Cardiac fibroblast (primary cell): ENCODE measurements around the gene RNF175.
A peak's percentile ranks its signal among the peaks of the same experiment; 100 is the strongest.
"Not testable (repeated sequence)": the region's sequence is repeated elsewhere in the genome, so short reads cannot be mapped to it uniquely, and the experiment has no call there.

Experiments used
- DNase-seq, 2 donors: peaks; one replicate each; pipeline versions ENCODE4 v3.0.0 to v3.0.0-alpha.2; 2010; ENCODE audit warnings: low read depth in 2 of 2
- H3K4me3 ChIP-seq, 2 donors: replicated peaks in 1 of 2; 1 replicate in 1 of 2; 2 replicates in 1 of 2; pipeline ENCODE4 v1.5.1; 2011; ENCODE audit warnings: low read depth in 2 of 2, low read length in 2 of 2, mild to moderate bottlenecking in 2 of 2, moderate library complexity in 1 of 2
- TF ChIP-seq, protein P1 (sequence below): IDR thresholded peaks from one replicate; pipeline ENCODE4 v1.5.1; 2011; ENCODE audit warnings: low read depth, mild to moderate bottlenecking, low read length, inconsistent platforms

Gene RNF175

DNA sequence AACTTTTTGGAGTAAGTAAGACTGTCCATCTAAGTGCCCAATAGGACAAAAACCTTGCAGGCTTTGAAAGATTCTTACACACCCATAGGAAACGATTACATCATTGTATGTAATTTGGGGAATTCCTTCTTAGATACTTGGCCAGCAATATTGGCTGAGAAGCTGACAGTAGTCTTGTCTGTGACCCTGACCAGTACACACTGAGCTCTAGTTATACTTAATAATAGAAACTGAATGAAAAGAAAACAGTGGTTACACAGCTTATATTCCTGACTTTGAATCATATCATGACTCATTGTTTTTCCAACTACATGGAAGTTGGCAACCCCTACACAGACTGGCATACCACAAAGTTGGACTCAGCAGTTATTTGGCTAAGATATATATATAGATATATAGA is 82.8 kb downstream of the RNF175 start:
- TF ChIP-seq, protein P1, sequence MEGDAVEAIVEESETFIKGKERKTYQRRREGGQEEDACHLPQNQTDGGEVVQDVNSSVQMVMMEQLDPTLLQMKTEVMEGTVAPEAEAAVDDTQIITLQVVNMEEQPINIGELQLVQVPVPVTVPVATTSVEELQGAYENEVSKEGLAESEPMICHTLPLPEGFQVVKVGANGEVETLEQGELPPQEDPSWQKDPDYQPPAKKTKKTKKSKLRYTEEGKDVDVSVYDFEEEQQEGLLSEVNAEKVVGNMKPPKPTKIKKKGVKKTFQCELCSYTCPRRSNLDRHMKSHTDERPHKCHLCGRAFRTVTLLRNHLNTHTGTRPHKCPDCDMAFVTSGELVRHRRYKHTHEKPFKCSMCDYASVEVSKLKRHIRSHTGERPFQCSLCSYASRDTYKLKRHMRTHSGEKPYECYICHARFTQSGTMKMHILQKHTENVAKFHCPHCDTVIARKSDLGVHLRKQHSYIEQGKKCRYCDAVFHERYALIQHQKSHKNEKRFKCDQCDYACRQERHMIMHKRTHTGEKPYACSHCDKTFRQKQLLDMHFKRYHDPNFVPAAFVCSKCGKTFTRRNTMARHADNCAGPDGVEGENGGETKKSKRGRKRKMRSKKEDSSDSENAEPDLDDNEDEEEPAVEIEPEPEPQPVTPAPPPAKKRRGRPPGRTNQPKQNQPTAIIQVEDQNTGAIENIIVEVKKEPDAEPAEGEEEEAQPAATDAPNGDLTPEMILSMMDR: no peak
- H3K4me3 ChIP-seq: no peak overlapping the region
- peak; percentile 77 to 96 for DNase-seq

DNA sequence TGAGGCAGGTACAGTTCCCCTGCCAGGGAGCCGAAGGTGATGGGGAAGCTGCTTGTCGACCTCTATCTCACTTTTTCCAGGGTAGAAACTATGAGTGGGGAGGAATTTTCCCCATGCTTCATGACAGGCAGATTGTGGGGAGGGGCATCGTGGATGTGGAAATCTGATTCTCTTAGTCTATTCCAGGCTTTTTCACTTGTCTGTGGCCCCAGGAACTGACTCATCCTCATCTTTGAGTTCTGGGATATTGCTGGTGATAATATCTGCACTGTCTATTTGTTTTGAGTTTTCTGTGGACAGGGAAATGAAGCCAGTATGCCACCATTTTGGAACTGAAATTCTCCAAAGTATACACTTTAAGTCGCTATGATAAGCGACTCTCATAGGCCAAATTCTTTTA is 83.3 kb downstream of the RNF175 start:
- TF ChIP-seq, protein P1: no peak
- DNase-seq: peak in 1 of 2 donors; percentile 65
- H3K4me3 ChIP-seq: no peak overlapping the region

DNA sequence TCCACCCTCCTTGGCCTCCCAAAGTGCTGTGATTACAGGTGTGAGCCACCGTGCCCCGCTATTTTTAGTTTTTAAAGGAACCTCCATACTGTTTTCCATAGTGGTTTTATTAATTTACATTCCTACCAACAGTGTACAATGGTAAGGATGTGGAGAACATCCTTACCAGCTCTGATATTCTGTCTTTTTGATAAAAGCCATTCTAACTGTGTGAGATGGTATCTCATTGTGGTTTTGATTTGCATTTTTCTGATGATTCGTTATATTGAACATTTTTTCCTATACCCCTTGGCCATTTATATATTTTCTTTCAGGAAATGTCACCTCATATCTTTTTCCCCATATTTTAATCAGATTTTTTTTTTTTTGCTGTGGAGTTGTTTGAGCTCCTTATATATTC is 90.0 kb downstream of the RNF175 start:
- TF ChIP-seq, protein P1: no peak
- no peak overlapping the region for H3K4me3 ChIP-seq
- DNase-seq: no peak

DNA sequence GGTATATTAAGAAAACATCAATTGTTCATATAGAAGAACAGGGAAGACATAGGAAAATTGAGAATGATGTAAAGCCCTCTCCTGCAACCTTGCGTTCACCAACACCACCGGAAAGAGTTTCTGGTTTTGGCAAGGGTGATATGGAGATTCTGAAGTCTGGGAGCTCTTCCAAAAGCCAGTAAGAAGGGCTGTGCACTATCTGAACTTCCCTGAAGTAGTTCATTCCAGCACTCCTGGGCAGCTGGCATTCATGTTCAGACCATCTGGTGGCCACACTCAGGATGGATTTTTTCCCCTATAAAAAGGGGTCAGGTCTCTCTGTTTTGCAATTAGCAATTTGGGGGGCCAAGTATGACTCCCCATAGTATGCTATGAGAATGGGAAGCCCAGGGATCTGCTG is 91.2 kb downstream of the RNF175 start:
- DNase-seq: peak in 1 of 2 donors; percentile 52
- no peak overlapping the region for H3K4me3 ChIP-seq
- TF ChIP-seq, protein P1: no peak

DNA sequence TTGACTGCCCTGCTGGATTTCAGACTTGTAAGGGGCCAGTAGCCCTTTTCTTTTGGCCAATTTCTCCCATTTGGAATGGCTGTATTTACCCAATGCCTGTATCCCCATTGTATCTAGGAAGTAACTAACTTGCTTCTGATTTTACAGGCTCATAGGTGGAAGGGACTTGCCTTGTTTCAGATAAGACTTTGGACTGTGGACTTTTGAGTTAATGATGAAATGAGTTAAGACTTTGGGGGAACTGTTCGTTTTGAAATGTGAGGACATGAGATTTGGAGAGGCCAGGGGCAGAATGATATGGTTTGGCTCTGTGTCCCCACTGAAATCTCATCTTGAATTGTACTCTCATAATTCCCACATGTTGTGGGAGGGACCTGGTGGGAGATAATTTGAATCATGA is 93.3 kb downstream of the RNF175 start:
- not testable (repeated sequence) for DNase-seq, H3K4me3 ChIP-seq

DNA sequence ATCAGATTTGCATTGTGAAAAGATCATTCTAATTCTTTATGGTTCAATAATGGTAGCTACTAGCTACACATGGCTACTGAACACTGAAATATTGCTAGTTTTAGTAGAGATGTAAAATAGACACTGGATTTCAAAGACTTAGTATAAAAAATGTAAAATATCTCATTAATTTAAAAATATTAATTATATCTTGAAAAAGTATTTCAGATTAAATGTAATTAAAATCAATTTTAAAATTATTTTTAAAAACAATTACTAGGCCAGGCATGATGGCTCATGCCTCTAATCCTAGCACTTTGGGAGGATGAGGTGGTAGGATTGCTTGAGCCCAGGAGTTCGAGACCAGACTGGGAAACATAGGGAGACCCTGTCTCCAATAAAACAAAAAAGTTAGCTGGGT is 96.2 kb downstream of the RNF175 start:
- H3K4me3 ChIP-seq: no peak overlapping the region
- TF ChIP-seq, protein P1: no peak
- DNase-seq: no peak

DNA sequence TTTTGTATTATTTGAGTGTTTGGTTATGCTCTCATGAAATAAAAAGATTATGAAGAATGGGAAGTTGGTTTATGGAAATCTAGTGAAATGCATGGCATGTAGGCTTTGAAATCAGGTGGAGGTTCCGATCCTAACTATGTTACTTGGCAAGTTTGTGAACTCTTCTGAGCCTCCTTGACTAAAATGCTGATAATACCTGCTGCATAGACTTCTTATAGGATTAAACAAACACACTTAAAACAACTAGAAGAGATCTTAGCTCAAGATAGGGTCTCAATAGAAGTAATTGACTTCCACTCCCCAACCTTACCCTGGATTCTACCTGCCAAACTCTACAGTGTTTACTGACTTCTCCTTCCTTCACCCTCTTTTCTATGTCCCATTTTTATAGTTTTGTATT is 97.9 kb downstream of the RNF175 start:
- TF ChIP-seq, protein P1: no peak
- no peak for DNase-seq
- H3K4me3 ChIP-seq: no peak overlapping the region
